Right lobe of liver (tissue), 6 donors: ENCODE results near the gene ANXA3. TPM values are rescaled to one million over a fixed set of nuclear protein-coding genes. Genes with fewer than 3 reads are reported as not detected.
"Not testable (repeated sequence)": the region's sequence is repeated elsewhere in the genome, so short reads cannot be mapped to it uniquely, and the experiment has no call there.

Experiments used
- ATAC-seq, 4 donors: fragments of 200-7000 bp; cut with Tn5 transposase; one replicate each; pipeline ENCODE4 v1.9.1; 2020; ENCODE audit warnings: mild to moderate bottlenecking in 4 of 4, moderate library complexity in 4 of 4
- DNase-seq, 3 donors: peaks; one replicate each; pipeline ENCODE4 v3.0.0-alpha.2; 2020
- H3K27ac ChIP-seq, 3 donors: fragments of 200-600 bp; one replicate each; pipeline ENCODE4 v1.8.0; 2022
- H3K27me3 ChIP-seq, 2 donors: fragments of 200-600 bp; one replicate each; pipeline ENCODE4 v1.8.0; 2022
- H3K36me3 ChIP-seq, 4 donors: fragments of 200-600 bp; sonication (generic) in 1 of 4; one replicate each; pipeline versions ENCODE4 v1.5.1 to v1.8.0; 2017 to 2022; ENCODE audit warnings: control low read depth in 1 of 4
- H3K4me1 ChIP-seq, 4 donors: fragments of 200-600 bp; sonication (generic) in 1 of 4; one replicate each; pipeline versions ENCODE4 v1.5.1 to v1.8.0; 2017 to 2022; ENCODE audit warnings: control low read depth in 1 of 4
- H3K4me3 ChIP-seq, 3 donors: fragments of 200-600 bp; one replicate each; pipeline ENCODE4 v1.8.0; 2022
- H3K9me3 ChIP-seq, 4 donors: fragments of 200-600 bp; sonication (generic) in 1 of 4; one replicate each; pipeline versions ENCODE4 v1.5.1 to v1.8.0; 2017 to 2022; ENCODE audit warnings: control low read depth in 1 of 4
- CTCF ChIP-seq, 4 donors: fragments of 200-600 bp in 3 of 4; fragments of 450-650 bp in 1 of 4; IDR thresholded peaks; one replicate each; pipeline versions ENCODE4 v1.5.1 to v1.8.0; 2016 to 2022; ENCODE audit warnings: antibody characterized with exemption in 4 of 4, mild to moderate bottlenecking in 2 of 4
- POLR2A ChIP-seq: fragments of 450-650 bp; IDR thresholded peaks from one replicate; pipeline ENCODE4 v1.6.1; 2017; ENCODE audit warnings: antibody characterized with exemption, mild to moderate bottlenecking
- WGBS: methylation state at CpG from one replicate; pipeline ENCODE4 v1.1.6; 2018; ENCODE audit warnings: low coverage, low lambda C conversion rate; ENCODE audit not compliant: insufficient coverage; ENCODE audit errors: missing lambda C conversion rate; 5-methylcytosine and 5-hydroxymethylcytosine counted together
- intact Hi-C, 2 donors: fragments of 100-400 bp; cut with DNase I; formaldehyde crosslinking; loops; one replicate each; pipeline versions ENCODE4 v1.11.2 to v1.14.1; 2022
- total RNA-seq, 6 experiments: library from RNA; depleted of rRNA in 2 of 6; stranded (reverse); fragments of >200 nt in 2 of 6; fragmentation: NEBNext Ultra II Directional in 3 of 6; extraction: Animal tissue kit (Norgen Biotek cat#: 25700) in 3 of 6; gene quantifications; one replicate each; pipeline versions ENCODE4 v1.1.0 to v1.2.4, GENCODE V29; 2016 to 2023
- donor health status: DM: no; HTN: yes; CAD: no.
- donor health status: DM: no; HTN: no; CAD: no.
- donor health status: DM: no; HTN: no; CAD: no.
- donor health status: DM: no; HTN: yes; CAD: no.
- donor health status: DM: no; HTN: yes; CAD: no.

Gene ANXA3
- total RNA-seq, 6 experiments from 2014 or later, result 0.95 to 3.4 (median 2.0) TPM

- DNase-seq (no peak), ATAC-seq (no peak)
- Histone ChIP-seq H3K4me1 (no peaks in the 10 kb centered on the region), H3K36me3 (no peaks in the 10 kb centered on the region), H3K27ac (no peak overlapping the region), H3K27me3 (peaks cover 0 to under 1% of the 10 kb centered on the region in 2 donors), H3K4me3 (no peak overlapping the region), H3K9me3 (no peaks in the 10 kb centered on the region)
- intact Hi-C loops, result no loop called here
- TF ChIP-seq CTCF (IDR thresholded peaks at IDR 0.05), result no peak
- TF ChIP-seq POLR2A, result no peak
- 73% methylated on average over 5 of the region's 5 CpGs for WGBS
Measured at GRCh38 chr4:78545275-78546246, 6.0 kb upstream of the ANXA3 start.

- 65% methylated on average over 8 of the region's 28 CpGs for WGBS
- ATAC-seq, H3K36me3 ChIP-seq, H3K4me1 ChIP-seq, H3K9me3 ChIP-seq, DNase-seq, H3K4me3 ChIP-seq, H3K27ac ChIP-seq, intact Hi-C loops: not testable (repeated sequence)
- H3K27me3 ChIP-seq, result peaks cover 0 to 16% of the 10 kb centered on the region in 2 donors
Measured at GRCh38 chr4:78547899-78548298, 3.7 kb upstream of the ANXA3 start.

GRCh38 chr4:78548889-78549288 lies 2.7 kb upstream of the ANXA3 start:
- H3K36me3 ChIP-seq, intact Hi-C loops, H3K4me3 ChIP-seq, DNase-seq, H3K27ac ChIP-seq, H3K9me3 ChIP-seq, H3K4me1 ChIP-seq, ATAC-seq: not testable (repeated sequence)
- 67% methylated on average over 2 of the region's 4 CpGs for WGBS
- peaks cover 0 to 16% of the 10 kb centered on the region in 2 donors for H3K27me3 ChIP-seq

- Histone ChIP-seq H3K27me3 (peaks cover 0 to 16% of the 10 kb centered on the region in 2 donors), H3K4me1 (peaks cover 0 to 4% (median 0%) of the 10 kb centered on the region in 4 donors), H3K9me3 (no peaks in the 10 kb centered on the region), H3K36me3 (no peaks in the 10 kb centered on the region), H3K4me3 (peak overlapping the region in 1 of 3 donors; percentile 48), H3K27ac (peak overlapping the region in 2 of 3 donors; percentile 43 to 56)
- intact Hi-C loops, result no loop called here
- TF ChIP-seq POLR2A (no peak), CTCF (IDR thresholded peaks at IDR 0.05) (no peak)
- 30% methylated on average over 10 of the region's 10 CpGs for WGBS
- ATAC-seq, result peak in 2 of 4 donors; percentile 6 to 38
- no peak for DNase-seq
Measured at GRCh38 chr4:78552389-78553042, 946 bp downstream of the ANXA3 start.

- intact Hi-C loops, result no loop called here
- Histone ChIP-seq H3K4me1 (peaks cover 0 to 4% (median 0%) of the 10 kb centered on the region in 4 donors), H3K27ac (no peak overlapping the region), H3K36me3 (no peaks in the 10 kb centered on the region), H3K27me3 (peaks cover 0 to 16% of the 10 kb centered on the region in 2 donors), H3K4me3 (no peak overlapping the region), H3K9me3 (no peaks in the 10 kb centered on the region)
- WGBS, result 47% methylated on average over 3 of the region's 3 CpGs
- ATAC-seq (no peak), DNase-seq (no peak)
- no peak for TF ChIP-seq CTCF (IDR thresholded peaks at IDR 0.05)
- TF ChIP-seq POLR2A, result no peak
Measured at GRCh38 chr4:78553043-78553396, 1.4 kb downstream of the ANXA3 start.
